Ureter (tissue), 1 donor: ENCODE data around the gene CCDC187. TPM values are rescaled to one million over a fixed set of nuclear protein-coding genes. Genes with fewer than 3 reads are reported as not detected.
"Not testable (repeated sequence)": the region's sequence is repeated elsewhere in the genome, so short reads cannot be mapped to it uniquely, and the experiment has no call there.

Experiments
- DNase-seq: peaks from one replicate; pipeline ENCODE4 v3.0.0-alpha.2; 2020; ENCODE audit warnings: low spot score
- total RNA-seq: library from RNA; stranded (reverse); gene quantifications from one replicate; pipeline ENCODE4 v1.2.4, GENCODE V29; 2023
- donor health status: DM: yes; HTN: yes; CAD: no.

The CCDC187 gene
- total RNA-seq: 9.0 TPM

GRCh38 chr9:136303825-136304416 is at the start of gene CCDC187:
Gene CCDC187, minus strand, starts transcription at chr9:136304094. Its CDS starts 264 bp downstream, at chr9:136303830.
- no peak for DNase-seq

DNA sequence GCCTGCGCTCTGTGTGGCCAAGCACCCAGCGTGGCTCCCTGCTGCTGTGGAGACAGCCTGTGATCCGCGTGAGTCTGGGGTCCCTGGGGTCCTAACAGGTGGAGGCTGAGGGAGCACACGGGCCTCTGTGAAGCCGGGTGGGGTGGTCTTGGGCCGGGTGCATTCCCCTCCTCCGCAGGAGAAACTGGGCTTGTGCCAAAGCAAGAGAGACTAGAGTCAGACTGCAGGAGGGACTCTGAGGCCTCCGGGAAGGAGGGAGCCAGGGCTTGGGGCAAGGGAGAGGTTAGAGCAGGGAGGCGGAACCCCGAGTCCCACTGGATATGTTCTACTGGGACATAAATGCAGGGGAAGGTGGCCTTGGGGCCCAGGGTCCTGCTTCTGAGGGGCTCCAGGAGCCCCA is 49.2 kb upstream of the CCDC187 start:
- DNase-seq: no peak

- no peak for DNase-seq
Observed at GRCh38 chr9:136352682-136353081, 48.8 kb upstream of the CCDC187 start.

GRCh38 chr9:136351868-136352267 is 48.0 kb upstream of the CCDC187 start:
- not testable (repeated sequence) for DNase-seq

GRCh38 chr9:136351252-136351800 is 47.4 kb upstream of the CCDC187 start:
- DNase-seq: no peak

- no peak for DNase-seq
Observed at GRCh38 chr9:136349546-136349945, 45.7 kb upstream of the CCDC187 start.

DNA sequence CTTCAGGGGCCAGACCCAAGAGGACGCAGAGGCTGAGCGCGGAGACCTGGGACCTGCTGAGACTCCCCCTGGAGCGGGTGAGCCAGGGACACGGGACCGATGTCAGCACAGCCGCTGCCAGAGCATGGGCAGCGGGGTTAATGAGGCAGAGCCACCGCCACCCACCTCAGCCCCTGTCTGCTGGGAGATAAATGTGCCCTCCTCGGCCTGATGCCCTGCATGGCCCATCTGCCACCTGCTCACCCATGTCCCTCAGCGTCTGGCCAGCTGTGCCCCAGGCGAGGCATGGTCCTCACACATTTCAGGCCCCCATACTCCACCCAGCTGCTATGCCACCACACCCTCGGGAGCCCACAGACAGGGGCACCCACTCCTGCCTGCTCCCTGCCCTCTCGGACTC is 44.8 kb upstream of the CCDC187 start:
- DNase-seq: no peak

GRCh38 chr9:136347472-136348256 is 43.8 kb upstream of the CCDC187 start:
- no peak for DNase-seq

DNA sequence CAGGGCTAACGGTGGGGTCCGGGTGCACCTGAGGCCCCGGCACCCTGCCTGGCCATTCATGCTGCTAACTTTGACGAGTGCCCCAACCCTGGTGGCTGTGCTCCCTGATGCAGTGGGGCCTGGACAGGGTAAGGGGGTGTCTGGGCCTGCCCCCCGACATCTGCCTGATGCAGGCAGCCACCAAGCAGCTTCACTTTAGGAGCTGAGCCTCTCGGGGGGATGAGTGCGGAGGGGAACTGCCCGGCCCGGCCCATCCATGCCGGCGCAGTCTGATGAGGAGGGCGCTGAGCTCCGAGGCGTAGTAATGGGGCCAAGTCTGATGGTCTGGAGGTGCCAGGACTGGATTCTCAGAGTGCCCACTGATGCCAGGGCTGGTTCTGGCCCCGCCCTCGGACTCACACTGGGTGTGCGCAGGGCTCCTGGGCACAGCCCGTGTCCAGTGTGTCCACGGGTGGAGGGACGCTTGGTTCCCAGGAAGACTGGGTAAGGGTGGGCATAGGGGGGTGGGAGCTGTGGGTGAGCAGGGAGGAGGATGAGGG is 43.1 kb upstream of the CCDC187 start:
- DNase-seq: no peak

GRCh38 chr9:136346157-136346481 is 42.2 kb upstream of the CCDC187 start:
- DNase-seq: no peak

DNA sequence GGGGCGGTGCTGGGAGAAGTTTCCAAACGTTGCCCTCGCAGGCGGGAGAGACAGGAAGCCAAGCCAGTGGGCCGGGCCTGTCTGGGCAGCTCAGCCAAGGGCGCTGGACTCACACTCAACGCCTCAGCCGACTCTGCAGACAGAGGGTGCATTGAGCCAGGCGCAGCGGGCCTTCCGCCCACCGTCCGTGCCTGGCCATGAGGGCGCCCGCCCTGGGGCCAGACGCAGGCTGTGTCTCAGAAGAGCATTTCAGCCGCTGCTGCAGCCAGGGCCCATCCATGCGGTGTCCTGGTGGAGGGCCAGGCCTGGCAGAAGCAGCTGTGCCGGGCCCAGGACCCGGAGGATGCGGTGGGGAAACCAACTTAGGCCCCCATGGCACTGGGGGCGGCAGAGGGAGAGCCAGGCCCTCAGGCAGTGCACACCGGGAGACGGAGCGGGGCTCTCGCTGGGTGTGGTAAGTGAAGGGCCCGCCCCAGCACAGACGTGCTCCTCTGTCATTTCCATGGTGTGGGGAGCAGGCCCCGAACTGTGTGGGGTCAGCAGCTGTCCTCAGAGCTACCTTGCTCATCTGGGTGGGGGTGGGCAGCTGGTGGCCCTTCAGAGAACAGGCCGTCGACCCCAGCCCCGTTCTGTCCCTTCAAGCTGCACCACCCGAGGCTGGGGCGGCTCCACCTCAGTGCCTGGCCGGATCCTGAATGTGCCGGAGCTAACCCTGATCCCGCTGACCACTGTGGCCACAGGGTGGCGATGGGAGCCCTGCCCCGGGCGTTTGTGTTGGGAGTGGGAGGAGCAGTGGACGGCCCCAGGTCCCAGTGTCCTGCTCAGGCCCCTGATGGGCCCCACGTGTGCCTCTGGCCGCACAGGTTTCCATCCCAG is 41.6 kb upstream of the CCDC187 start:
- DNase-seq: peak; percentile 75

GRCh38 chr9:136344544-136345280 is 40.8 kb upstream of the CCDC187 start:
- no peak for DNase-seq

- DNase-seq: no peak
Observed at GRCh38 chr9:136343884-136344269, 40.0 kb upstream of the CCDC187 start.

DNA sequence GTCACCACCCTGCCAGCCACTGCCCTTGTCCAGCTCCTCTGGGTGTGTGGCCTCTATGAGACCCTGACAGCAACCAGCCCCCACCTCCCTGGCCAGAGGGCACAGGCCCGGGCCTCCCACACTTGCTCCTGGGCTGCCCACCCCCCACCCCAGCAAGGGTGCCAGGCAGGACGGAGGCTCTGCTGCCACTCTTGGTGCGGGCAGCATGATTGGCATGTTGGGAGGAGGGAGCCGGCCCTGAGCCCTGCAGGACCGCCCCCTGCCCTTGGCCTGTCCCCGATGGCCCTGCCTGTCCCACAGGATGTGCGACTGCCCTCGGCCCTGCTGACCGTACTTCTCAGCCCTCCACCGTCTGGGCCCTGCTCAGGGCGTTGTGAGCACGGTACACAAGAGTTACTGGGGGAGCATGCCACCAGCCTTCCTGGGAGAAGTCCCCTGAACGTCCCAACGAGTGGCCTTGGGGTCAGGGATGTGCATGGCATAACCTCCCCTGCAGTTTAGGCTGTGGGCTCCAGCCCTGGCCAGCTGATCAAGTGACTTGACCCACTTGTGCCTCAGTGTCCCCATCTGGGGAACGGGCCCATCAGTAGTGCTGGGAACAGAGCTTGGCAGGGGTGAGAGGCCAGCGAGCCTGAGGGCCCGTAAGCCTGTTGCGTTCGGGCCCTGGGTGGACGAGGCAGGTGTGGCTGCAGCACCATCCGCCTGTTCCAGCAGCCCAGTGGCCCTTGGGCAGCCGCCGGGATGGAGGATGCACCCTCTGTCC is 39.4 kb upstream of the CCDC187 start:
- DNase-seq: no peak

DNA sequence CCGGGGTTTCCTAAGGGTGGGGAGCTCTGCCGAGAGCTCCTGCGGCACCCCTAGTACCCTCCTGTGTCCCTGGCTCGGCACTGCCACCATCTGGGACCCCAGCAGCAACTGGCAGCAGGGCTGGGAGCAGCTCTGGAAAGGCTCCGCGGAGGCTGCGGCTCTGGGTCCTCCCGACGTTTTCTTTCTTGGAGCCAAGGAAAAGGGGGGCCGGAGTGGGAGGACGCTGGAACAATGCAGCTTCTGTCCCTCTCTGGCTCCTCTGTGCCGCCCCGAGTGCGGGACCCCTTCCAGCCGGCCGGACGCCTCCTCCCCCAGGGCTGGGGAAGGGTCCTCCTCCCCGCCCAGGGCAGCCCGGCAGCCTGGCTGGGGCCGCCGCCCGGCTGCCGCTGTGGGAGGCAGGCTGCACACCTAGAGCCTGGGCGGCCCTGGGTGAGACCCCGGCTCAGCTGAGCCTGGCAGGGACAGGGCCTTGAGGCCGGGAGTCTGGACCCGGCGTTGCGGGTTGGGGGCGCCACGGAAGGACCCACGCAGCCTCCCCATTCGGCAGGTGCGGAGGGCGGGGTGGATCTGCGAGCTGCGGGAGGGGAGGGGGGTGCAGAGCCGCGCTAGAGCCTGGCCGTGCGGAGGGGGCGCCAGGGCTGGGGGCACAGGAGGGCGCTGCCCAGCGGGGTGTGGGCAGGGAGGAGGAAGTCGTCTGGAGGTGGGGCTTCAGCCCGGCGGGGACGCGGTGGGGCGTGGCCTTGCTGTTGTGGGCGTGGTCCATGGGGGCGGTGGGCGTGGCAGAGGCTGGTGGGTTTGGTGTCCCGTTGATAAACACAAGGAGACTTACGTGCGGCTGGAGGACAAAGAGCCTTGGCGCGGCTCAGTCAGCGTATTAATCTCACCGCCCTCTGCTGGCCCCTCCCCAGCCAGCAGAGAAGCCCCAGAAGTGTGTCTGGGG is 38.6 kb upstream of the CCDC187 start:
- DNase-seq: peak; percentile 87

DNA sequence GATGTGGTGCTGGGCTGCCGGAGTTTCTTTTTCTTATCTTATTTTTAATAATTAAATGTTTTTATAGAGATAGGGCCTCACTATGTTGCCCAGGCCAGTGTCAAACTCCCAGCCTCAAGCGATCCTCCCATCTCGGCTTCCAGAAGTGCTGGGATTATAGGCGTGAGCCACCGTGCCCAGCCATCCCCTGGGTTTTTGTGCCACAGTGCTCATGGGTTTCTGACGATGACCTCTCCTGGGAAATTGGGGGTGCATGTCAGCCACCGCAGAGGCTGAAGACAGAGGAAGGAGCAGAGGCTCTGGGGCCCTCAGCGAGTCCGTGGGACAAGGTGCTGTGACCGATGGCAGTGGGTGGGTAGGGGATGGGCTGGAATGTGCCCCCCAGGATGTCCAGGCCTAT is 37.9 kb upstream of the CCDC187 start:
- DNase-seq: no peak

DNA sequence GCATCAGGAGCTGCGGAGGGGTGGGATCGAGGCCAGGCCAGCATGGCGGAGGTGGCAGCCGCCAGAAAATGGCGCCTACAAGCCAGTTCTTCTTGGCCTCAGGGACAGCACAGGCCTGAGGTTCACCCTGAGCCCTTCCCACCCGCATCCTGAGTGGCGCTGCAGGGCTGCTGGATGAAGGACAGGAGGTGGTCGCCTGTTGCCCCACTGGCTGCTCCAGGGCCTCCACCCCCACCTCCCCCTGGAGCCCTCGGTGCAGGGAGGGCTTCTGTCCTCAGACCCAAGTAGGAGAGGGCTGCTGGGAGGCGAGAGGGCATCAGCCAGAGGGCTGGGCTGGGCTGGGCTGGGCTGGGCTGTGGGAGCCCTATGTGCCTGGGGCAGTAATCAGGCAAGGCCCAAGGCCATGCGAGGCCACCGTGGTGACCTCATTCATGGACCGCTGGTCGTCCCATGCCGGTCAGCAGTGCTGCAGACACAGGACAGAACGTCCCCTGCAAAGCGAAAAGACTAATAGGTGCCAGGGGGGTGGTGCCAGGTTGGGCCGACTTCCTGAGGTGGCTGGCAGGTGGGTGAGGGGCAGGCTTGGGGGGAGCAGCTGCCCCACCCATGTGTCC is 37.3 kb upstream of the CCDC187 start:
- no peak for DNase-seq

- no peak for DNase-seq
Observed at GRCh38 chr9:136340356-136341041, 36.6 kb upstream of the CCDC187 start.

GRCh38 chr9:136339958-136340310 is 36.0 kb upstream of the CCDC187 start:
- DNase-seq: no peak
